Suprapubic skin (tissue), 4 donors: ENCODE results near the gene MTA1.

ENCODE experiments used
- CTCF ChIP-seq, 2 donors: fragments of 200-600 bp in 1 of 2; fragments of 450-650 bp in 1 of 2; sonication (generic) in 1 of 2; IDR thresholded peaks; one replicate each; pipeline ENCODE4 v1.5.1; 2016 to 2019; ENCODE audit warnings: antibody characterized with exemption in 2 of 2, mild to moderate bottlenecking in 1 of 2, moderate library complexity in 1 of 2
- POLR2A ChIP-seq, 2 donors: fragments of 450-650 bp; IDR thresholded peaks; one replicate each; pipeline ENCODE4 v1.6.1; 2017; ENCODE audit warnings: antibody characterized with exemption in 2 of 2, mild to moderate bottlenecking in 2 of 2, moderate library complexity in 2 of 2
- POLR2AphosphoS5 ChIP-seq, 3 donors: sonication (generic); formaldehyde crosslinking; IDR thresholded peaks; one replicate each; pipeline ENCODE4 v1.6.1; 2017; ENCODE audit warnings: antibody characterized with exemption in 3 of 3

DNA sequence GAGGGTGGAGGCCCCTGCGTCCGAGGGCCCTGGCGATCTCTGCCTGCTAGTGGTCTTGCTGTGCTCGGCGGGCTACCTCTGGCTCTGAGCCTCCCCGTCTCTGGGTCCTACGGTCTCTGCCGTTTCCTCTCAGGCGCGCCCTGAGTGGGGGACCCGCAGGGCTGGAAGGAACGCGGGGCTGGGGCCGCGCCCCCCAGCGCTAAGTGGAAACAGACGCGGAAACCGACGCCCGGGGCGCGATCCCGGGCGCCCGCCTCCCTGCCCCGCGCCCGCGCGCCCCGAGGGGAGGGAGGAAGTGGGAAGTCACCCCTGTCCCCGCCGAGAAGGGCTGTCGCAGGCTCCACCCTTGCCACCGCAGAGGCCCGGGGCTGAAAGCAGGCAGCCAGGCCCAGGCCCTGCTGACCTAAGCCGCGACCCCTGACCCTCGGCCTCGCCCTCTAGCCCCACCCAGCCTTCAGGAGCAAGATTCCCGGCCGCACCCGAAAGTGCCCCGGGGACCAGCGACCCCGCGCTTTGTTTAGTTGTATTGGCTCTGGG lies 67.9 kb downstream of the MTA1 start:
- no peak for TF ChIP-seq CTCF (IDR thresholded peaks at IDR 0.05)
- no peak for TF ChIP-seq POLR2A (IDR thresholded peaks at IDR 0.05)
- TF ChIP-seq POLR2AphosphoS5 (IDR thresholded peaks at IDR 0.05): no peak
